Measurements from ENCODE around the gene CELF3.

Gene CELF3

DNA sequence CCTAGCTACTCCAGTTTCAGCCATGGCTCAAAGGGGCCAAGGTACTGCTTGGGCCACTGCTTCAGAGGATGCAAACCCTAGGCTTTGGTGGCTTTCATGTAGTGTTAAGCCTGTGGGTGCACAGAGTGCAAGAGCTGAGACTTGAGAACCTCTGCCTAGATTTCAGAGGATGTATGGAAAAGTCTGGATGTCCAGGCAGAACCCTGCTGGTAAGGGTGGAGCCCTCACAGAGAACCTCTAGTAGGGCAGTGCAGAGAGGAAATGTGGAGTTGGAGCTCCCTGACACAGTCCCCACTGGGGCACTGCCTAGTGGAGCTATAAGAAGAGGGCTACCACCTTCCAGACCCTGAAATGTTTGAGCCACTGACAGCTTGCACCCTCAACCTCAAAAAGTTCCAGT is 20.9 kb upstream of the CELF3 start:
- TF ChIP-seq CREB1 (IDR thresholded peaks at IDR 0.05; ENCODE audit: low read depth) (no peak), FOXM1 (IDR thresholded peaks at IDR 0.05; ENCODE audit: borderline replicate concordance, low read depth) (no peak), CEBPB (IDR thresholded peaks at IDR 0.05) (no peak), TEAD4 (IDR thresholded peaks at IDR 0.05) (no peak), MAX (IDR thresholded peaks at IDR 0.05) (no peak), NFIC (IDR thresholded peaks at IDR 0.05) (no peak), YY1 (IDR thresholded peaks at IDR 0.05; ENCODE audit: low read depth) (no peak), EP300 (IDR thresholded peaks at IDR 0.05; ENCODE audit: borderline replicate concordance) (no peak), ZBTB7A (IDR thresholded peaks at IDR 0.05; ENCODE audit: low read depth) (no peak), RAD21 (IDR thresholded peaks at IDR 0.05; ENCODE audit: low read depth) (no peak), USF1 (IDR thresholded peaks at IDR 0.05) (no peak)

DNA sequence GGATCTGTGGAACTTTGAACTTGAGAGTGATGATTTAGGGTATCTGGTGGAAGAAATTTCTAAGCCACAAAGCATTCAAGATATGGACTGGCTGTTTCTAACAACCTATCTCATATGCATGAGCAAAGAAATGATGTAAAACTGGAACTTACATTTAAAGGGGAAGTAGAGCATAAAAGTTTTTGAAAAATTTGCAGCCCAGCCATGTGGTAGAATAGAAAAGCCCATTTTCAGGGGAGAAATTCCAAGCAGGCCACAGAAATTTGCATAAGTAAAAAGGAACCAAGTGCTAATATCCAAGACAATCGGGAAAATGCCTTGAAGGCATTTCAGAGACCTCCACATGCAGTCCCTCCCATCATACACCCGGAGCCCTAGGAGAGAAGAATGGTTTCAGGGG is 20.4 kb upstream of the CELF3 start:
- TF ChIP-seq NFIC (IDR thresholded peaks at IDR 0.05) (no peak), RAD21 (IDR thresholded peaks at IDR 0.05; ENCODE audit: low read depth) (no peak), TAF1 (IDR thresholded peaks at IDR 0.05; ENCODE audit: low read depth) (no peak), CEBPB (IDR thresholded peaks at IDR 0.05) (no peak), EGR1 (IDR thresholded peaks at IDR 0.05) (no peak), YY1 (IDR thresholded peaks at IDR 0.05; ENCODE audit: low read depth) (no peak), EP300 (IDR thresholded peaks at IDR 0.05; ENCODE audit: borderline replicate concordance) (no peak), FOXM1 (IDR thresholded peaks at IDR 0.05; ENCODE audit: borderline replicate concordance, low read depth) (no peak), CREB1 (IDR thresholded peaks at IDR 0.05; ENCODE audit: low read depth) (no peak), USF1 (IDR thresholded peaks at IDR 0.05) (no peak), TCF12 (IDR thresholded peaks at IDR 0.05; ENCODE audit: low read depth) (no peak)
- TF ChIP-seq, protein P1, sequence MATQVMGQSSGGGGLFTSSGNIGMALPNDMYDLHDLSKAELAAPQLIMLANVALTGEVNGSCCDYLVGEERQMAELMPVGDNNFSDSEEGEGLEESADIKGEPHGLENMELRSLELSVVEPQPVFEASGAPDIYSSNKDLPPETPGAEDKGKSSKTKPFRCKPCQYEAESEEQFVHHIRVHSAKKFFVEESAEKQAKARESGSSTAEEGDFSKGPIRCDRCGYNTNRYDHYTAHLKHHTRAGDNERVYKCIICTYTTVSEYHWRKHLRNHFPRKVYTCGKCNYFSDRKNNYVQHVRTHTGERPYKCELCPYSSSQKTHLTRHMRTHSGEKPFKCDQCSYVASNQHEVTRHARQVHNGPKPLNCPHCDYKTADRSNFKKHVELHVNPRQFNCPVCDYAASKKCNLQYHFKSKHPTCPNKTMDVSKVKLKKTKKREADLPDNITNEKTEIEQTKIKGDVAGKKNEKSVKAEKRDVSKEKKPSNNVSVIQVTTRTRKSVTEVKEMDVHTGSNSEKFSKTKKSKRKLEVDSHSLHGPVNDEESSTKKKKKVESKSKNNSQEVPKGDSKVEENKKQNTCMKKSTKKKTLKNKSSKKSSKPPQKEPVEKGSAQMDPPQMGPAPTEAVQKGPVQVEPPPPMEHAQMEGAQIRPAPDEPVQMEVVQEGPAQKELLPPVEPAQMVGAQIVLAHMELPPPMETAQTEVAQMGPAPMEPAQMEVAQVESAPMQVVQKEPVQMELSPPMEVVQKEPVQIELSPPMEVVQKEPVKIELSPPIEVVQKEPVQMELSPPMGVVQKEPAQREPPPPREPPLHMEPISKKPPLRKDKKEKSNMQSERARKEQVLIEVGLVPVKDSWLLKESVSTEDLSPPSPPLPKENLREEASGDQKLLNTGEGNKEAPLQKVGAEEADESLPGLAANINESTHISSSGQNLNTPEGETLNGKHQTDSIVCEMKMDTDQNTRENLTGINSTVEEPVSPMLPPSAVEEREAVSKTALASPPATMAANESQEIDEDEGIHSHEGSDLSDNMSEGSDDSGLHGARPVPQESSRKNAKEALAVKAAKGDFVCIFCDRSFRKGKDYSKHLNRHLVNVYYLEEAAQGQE (IDR thresholded peaks at IDR 0.05; ENCODE audit: low read depth) = no peak

- TF ChIP-seq FOXM1 (IDR thresholded peaks at IDR 0.05; ENCODE audit: borderline replicate concordance, low read depth) (no peak), NFIC (IDR thresholded peaks at IDR 0.05) (no peak), YY1 (IDR thresholded peaks at IDR 0.05; ENCODE audit: low read depth) (no peak), EP300 (IDR thresholded peaks at IDR 0.05; ENCODE audit: borderline replicate concordance) (no peak), CEBPB (IDR thresholded peaks at IDR 0.05) (no peak)
- TF ChIP-seq, protein P1 (IDR thresholded peaks at IDR 0.05; ENCODE audit: low read depth) = no peak
Observed at GRCh38 chr1:151733126-151733525, 16.5 kb upstream of the CELF3 start.

DNA sequence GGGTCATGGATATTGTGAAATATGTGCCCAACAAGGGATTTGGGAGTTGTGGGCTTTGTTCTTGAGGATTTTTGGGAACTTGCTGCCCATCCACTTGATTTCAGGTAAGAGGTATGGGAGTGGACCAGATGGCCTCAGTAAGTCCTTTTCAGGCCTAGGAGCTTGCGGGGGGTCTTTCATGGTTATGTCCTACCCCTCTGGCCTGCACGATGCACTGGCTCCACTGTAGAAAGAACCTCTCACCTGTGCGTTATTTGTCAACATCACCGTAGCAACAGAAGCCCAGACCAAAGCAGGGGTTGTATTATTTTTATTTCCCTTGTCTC is 13.3 kb upstream of the CELF3 start:
- no peak for TF ChIP-seq EP300 (IDR thresholded peaks at IDR 0.05; ENCODE audit: borderline replicate concordance)
- no peak for TF ChIP-seq TAF1 (IDR thresholded peaks at IDR 0.05; ENCODE audit: low read depth)
- no peak for TF ChIP-seq CREB1 (IDR thresholded peaks at IDR 0.05; ENCODE audit: low read depth)
- no peak for TF ChIP-seq TEAD4 (IDR thresholded peaks at IDR 0.05)
- no peak for TF ChIP-seq NFIC (IDR thresholded peaks at IDR 0.05)
- no peak for TF ChIP-seq TCF12 (IDR thresholded peaks at IDR 0.05; ENCODE audit: low read depth)
- TF ChIP-seq FOXM1 (IDR thresholded peaks at IDR 0.05; ENCODE audit: borderline replicate concordance, low read depth) = no peak
- no peak for TF ChIP-seq YY1 (IDR thresholded peaks at IDR 0.05; ENCODE audit: low read depth)
- no peak for TF ChIP-seq MAX (IDR thresholded peaks at IDR 0.05)
- no peak for TF ChIP-seq USF1 (IDR thresholded peaks at IDR 0.05)
- TF ChIP-seq CEBPB (IDR thresholded peaks at IDR 0.05) = no peak
- no peak for TF ChIP-seq ZBTB7A (IDR thresholded peaks at IDR 0.05; ENCODE audit: low read depth)
- no peak for TF ChIP-seq EGR1 (IDR thresholded peaks at IDR 0.05)
- TF ChIP-seq, protein P1 (IDR thresholded peaks at IDR 0.05; ENCODE audit: low read depth) = no peak
- TF ChIP-seq RAD21 (IDR thresholded peaks at IDR 0.05; ENCODE audit: low read depth) = no peak
